Loucy (cell line): ENCODE results near the gene AQP11.

Source experiments
- H2AFZ ChIP-seq: fragments of 200-600 bp; sonication (generic); 2 replicates; pipeline ENCODE4 v1.6.0; 2016; ENCODE audit warnings: antibody characterized with exemption, mild to moderate bottlenecking, low read length, moderate library complexity
- H3F3A ChIP-seq: fragments of 200-600 bp; 2 replicates; pipeline ENCODE4 v1.6.0; 2016; ENCODE audit warnings: antibody characterized with exemption, low read depth, mild to moderate bottlenecking
- H3K27me3 ChIP-seq: fragments of 200-600 bp; sonication (generic); 2 replicates; pipeline ENCODE4 v1.6.1; 2014; ENCODE audit warnings: low read length, mild to moderate bottlenecking; ENCODE audit not compliant: insufficient read depth, poor library complexity, severe bottlenecking
- H3K36me3 ChIP-seq: fragments of 200-600 bp; sonication (generic); 2 replicates; pipeline ENCODE4 v1.6.1; 2016; ENCODE audit warnings: low read length; ENCODE audit not compliant: insufficient read depth
- H3K4me1 ChIP-seq: fragments of 200-600 bp; sonication (generic); 2 replicates; pipeline ENCODE4 v1.5.1; 2014; ENCODE audit warnings: low read length, mild to moderate bottlenecking; ENCODE audit not compliant: insufficient read depth, poor library complexity, severe bottlenecking
- H3K4me2 ChIP-seq: fragments of 200-600 bp; sonication (generic); 2 replicates; pipeline ENCODE4 v1.6.0; 2014; ENCODE audit warnings: antibody characterized with exemption, low read length, low read depth, mild to moderate bottlenecking; ENCODE audit not compliant: poor library complexity, severe bottlenecking
- H3K4me3 ChIP-seq: fragments of 200-600 bp; sonication (generic); 2 replicates; pipeline ENCODE4 v1.5.1; 2014; ENCODE audit warnings: low read length, mild to moderate bottlenecking, mixed read lengths; ENCODE audit not compliant: poor library complexity, severe bottlenecking
- H3K79me2 ChIP-seq: fragments of 200-600 bp; sonication (generic); 2 replicates; pipeline ENCODE4 v1.6.1; 2014; ENCODE audit warnings: low read length; ENCODE audit not compliant: insufficient read depth
- H3K9ac ChIP-seq: fragments of 200-600 bp; sonication (generic); 2 replicates; pipeline ENCODE4 v1.6.0; 2014; ENCODE audit warnings: mild to moderate bottlenecking, low read depth, low read length, moderate library complexity; ENCODE audit not compliant: poor library complexity, severe bottlenecking
- H3K9me2 ChIP-seq: fragments of 200-600 bp; sonication (generic); replicated peaks from 2 replicates; pipeline ENCODE4 v1.6.1; 2016; ENCODE audit warnings: low read depth, low read length, mixed read lengths
- H3K9me3 ChIP-seq: fragments of 200-600 bp; sonication (generic); 2 replicates; pipeline ENCODE4 v1.6.1; 2014; ENCODE audit warnings: mild to moderate bottlenecking, antibody characterized with exemption, low read length, low read depth; ENCODE audit not compliant: insufficient read depth
- H4K20me1 ChIP-seq: fragments of 200-600 bp; sonication (generic); 2 replicates; pipeline ENCODE4 v1.6.0; 2014; ENCODE audit warnings: antibody characterized with exemption, low read length, mild to moderate bottlenecking; ENCODE audit not compliant: insufficient read depth, poor library complexity, severe bottlenecking
- CTCF ChIP-seq: fragments of 200-600 bp; sonication (generic); conservative IDR thresholded peaks from 2 replicates; pipeline ENCODE4 v1.5.1; 2014; ENCODE audit warnings: mild to moderate bottlenecking, antibody characterized with exemption, low read length
- EZH2phosphoT487 ChIP-seq: fragments of 200-600 bp; IDR thresholded peaks from 2 replicates; pipeline ENCODE4 v1.6.1; 2018; ENCODE audit warnings: antibody characterized with exemption, mild to moderate bottlenecking, moderate library complexity, borderline replicate concordance

AQP11 gene

DNA sequence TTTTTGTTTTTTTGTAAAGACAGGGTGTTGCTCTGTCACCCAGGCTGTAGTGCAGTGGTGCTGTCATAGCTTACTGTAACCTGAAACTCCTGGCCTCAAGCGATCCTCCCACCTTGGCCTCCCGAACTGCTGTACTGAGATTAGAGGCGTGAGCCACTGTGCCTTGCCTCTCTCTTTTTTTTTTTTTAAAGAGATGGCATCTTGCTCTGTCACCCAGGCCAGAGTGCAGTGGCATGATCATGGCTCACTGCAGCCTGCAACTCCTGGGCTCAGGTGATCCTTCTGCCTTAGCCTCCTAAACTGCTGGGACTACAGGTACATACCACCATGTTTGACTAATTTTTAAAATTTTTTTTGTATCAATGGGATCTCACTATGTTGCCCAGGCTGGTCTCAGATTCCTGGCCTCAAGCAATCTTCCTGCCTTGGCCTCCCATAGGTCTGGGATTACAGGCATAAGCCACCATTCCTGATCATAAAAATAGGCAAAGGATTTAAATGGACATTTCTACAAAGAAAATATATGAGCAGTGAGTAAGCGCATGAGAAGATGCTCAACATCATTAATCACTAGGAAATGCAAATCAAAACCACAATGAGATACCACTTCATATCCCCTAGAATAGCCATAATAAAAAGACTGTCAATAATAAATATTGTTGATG is 65.1 kb downstream of the AQP11 start:
- Histone ChIP-seq H3K4me3 (no peak overlapping the region), H3K9ac (no peak overlapping the region), H3K4me1 (no peaks in the 10 kb centered on the region), H3K27me3 (no peaks in the 10 kb centered on the region), H3K9me3 (no peaks in the 10 kb centered on the region), H3K36me3 (no peaks in the 10 kb centered on the region), H3K4me2 (no peak overlapping the region), H3K9me2 (no peaks in the 10 kb centered on the region), H3F3A (no peaks in the 10 kb centered on the region), H4K20me1 (no peaks in the 10 kb centered on the region), H2AFZ (no peak overlapping the region), H3K79me2 (no peaks in the 10 kb centered on the region)
- no peak for TF ChIP-seq EZH2phosphoT487
- TF ChIP-seq CTCF, result no peak

- H3K4me1 ChIP-seq, result no peaks in the 10 kb centered on the region
- H2AFZ ChIP-seq, result no peak overlapping the region
- no peaks in the 10 kb centered on the region for H3F3A ChIP-seq
Observed at GRCh38 chr11:77656362-77656761, 66.6 kb downstream of the AQP11 start.

GRCh38 chr11:77658213-77659013 is 68.7 kb downstream of the AQP11 start:
- Histone ChIP-seq H3K79me2 (no peaks in the 10 kb centered on the region), H3K4me1 (no peaks in the 10 kb centered on the region), H2AFZ (no peak overlapping the region), H3K9me3 (no peaks in the 10 kb centered on the region), H3K36me3 (no peaks in the 10 kb centered on the region), H3K4me3 (no peak overlapping the region), H3K9me2 (no peaks in the 10 kb centered on the region), H3K27me3 (no peaks in the 10 kb centered on the region), H3F3A (no peaks in the 10 kb centered on the region), H3K9ac (no peak overlapping the region), H4K20me1 (no peaks in the 10 kb centered on the region), H3K4me2 (no peak overlapping the region)
- TF ChIP-seq CTCF, result no peak
- no peak for TF ChIP-seq EZH2phosphoT487

More at GRCh38 chr11:77656362-77656761, 66.6 kb downstream of the AQP11 start:
- no peak overlapping the region for H3K4me2 ChIP-seq
- H3K27me3 ChIP-seq, result no peaks in the 10 kb centered on the region
- H4K20me1 ChIP-seq, result no peaks in the 10 kb centered on the region
- H3K9me3 ChIP-seq, result no peaks in the 10 kb centered on the region
- no peaks in the 10 kb centered on the region for H3K79me2 ChIP-seq
- no peak overlapping the region for H3K9ac ChIP-seq
- TF ChIP-seq EZH2phosphoT487 (no peak), CTCF (no peak)
- no peaks in the 10 kb centered on the region for H3K36me3 ChIP-seq
- no peaks in the 10 kb centered on the region for H3K9me2 ChIP-seq
- H3K4me3 ChIP-seq, result no peak overlapping the region
